ENCODE data around the gene CCDC9B.

Gene CCDC9B

DNA sequence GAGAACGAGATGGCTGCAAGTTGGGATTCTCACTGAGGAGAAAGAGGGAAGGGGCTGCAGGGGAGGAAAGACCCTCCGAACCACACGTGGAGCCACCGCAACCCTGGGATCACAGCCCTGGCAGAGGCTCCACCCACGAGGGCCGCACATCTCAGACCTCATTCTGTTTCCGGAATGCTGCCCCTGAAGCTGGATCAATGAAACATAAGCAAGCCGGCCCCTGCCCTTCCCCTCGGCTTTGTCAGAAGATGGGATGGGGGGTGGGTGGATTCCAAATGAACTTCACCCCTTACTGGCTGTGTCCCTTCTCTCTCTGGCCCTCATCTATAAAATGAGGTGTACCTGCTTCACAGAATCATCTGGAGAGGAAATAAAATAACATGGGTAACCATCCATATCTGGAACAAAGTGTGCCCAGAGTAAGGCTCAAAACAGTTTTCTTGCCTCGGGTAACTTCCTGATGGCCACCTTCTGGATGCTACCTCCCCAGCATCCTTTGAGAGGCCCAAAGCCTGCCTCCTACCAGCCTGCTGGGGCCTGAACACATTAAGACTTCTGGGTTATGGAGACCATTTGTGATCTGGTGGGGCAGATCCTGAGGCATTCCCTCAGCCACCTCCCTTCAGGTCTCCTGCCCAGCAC is 4.6 kb upstream of the CCDC9B start:
- no peak for DNase-seq (ENCODE audit: low read depth)

DNA sequence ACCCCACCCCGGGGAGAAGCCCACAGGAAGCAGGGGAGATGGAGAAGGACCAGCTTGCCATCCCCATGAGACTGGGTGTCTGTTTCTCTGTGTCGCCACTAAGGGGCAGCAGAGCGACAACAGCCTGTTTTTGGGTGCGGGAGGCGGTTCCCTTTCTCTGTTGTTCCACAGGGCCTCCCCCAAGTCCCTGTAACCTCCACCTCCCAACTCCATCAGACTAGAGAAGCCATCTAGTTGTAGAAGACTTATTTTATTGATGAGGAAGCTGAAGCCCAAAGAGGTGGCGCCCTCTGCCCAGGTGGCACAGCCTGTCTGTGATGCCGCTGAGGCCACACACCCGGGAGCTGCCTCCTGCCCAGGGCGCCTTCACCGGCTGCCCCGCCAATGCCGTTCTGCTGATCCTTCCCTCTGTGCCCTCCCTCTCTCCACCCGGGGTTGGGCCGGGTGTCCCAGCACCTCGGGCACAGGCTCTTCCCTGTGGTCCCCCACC is 3.9 kb upstream of the CCDC9B start:
- peak; percentile 45 for DNase-seq (ENCODE audit: low read depth)

DNA sequence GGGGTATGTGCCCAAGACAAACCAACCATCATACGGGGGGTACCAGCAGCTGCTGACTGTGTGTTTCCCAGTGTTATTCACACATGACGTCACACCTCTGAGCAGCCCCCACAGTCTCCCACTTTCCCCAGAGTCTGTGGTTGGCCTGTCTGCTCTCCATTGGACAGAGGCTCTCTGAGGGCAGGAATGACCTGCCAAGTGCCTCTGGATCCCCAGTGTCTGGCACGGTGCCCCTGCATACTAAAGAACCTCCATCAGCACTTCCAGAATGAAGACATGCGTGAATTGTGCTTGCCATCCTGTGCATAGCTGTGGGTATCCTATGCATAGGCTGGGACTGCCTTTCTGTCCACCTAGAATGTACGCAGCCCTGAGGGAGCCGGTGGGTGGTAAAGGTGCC is 3.5 kb upstream of the CCDC9B start:
- DNase-seq (ENCODE audit: low read depth) = no peak

DNA sequence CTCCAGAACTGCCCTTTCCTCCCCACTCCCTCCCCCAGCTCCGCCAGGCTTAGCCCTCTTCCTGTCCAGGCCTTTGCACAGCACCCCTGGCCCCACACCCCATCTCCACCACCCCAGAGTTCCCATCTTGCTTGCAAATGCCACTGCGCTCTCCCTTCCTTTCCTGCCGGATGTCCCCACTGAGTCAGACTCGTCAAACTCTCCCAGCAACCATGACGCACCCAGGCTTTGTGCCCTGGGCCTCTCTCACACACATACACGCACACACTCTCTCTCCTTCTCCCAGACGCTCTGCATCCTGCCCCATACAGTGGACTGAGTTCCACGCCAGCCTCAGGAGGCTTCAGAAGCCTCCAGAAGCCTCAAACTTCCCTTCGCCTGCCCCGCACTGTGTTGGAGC is 2.8 kb upstream of the CCDC9B start:
- no peak for DNase-seq (ENCODE audit: low read depth)

DNA sequence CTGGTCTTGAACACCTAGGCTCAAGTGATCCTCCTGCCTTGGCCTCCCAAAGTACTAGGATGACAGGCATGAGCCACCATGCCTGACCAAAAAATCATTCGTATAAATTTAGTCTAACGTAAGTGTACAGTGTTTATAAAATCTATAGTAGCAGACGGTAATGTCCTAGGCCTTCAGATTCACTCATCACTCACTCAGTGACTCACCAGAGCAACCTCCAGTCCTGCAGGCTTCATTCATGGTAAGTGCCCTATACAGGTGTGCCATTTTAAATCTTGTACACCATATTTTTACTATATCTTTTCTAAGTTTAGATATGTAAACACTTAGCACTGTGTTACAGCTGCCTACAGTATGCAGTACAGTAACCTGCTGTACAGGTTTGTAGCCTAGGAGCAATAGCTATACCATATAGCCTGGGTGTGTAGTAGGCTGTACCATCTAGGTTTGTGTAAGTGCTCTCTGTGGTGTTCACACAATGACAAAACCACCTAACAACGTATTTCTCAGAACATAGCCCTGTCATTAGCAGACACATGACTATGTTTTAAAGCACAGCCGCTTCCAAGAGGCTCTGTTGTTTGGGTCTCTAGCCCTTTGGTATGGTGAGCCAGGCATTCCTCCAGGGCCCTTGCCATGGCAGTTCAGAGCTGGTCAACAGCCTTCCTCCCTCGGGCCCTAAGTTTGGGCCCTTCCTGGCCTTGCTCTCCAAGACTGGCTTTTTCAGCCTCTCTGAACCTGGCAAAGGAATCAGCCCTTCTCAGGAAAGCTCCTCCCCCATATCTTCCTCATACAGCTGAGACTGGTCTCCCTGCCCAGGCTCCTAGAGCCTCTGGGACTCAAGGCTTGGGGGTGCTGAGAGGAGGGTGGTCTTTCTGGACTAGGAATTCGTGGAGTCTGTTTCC is 1.9 kb upstream of the CCDC9B start:
- no peak for DNase-seq (ENCODE audit: low read depth)

DNA sequence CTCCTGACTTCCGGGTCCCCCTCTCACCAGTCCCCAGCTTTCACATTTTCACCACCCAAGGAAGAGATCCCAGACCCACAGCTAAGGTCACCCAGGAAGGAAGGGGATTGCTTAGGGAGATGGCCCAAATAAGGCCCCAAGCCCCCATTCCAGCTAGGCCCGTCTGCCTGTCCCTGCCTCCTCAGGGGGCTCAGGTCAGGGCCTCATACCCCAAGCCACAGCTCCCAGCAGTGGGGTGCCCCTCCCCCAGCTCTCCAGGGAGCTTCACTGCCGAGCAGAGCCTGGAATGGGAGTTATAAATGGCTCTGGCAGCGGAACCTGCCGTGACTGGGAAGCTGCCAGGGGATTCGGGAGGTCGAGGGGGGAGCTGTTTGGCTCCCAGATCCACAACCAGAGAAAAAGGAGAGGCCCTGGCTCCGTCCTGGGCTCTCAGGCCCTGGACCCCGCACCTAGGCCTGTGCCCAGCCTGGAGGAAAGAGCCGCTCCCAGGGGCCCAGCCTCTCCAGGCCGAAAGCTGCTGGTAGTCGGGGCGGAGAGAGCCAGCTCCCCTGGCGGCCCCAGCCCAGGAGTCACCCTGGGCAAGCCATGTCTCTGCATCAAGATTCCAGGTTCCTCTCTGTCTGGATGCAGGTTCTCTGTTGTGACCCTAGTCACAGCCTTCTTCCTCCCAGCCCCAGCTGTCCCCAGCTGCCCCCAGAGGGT is 550 bp downstream of the CCDC9B start:
- DNase-seq (ENCODE audit: low read depth) = no peak

DNA sequence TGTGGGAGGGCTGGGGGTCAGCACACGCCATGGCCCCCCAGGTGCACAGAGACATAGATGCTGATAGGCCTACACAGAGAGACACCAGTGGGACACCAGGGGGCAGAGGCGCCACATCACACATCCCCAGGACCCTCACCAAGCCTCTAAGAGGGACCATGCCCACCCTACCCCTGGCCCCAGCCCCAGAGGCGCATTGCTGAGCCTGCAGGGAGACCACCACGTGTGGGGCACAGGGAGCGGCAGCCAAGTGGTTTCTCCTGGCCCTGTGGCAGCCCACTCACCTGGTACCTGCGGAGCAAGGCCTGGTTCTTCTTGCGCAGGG is 1.2 kb downstream of the CCDC9B start:
- DNase-seq (ENCODE audit: low read depth) = no peak

DNA sequence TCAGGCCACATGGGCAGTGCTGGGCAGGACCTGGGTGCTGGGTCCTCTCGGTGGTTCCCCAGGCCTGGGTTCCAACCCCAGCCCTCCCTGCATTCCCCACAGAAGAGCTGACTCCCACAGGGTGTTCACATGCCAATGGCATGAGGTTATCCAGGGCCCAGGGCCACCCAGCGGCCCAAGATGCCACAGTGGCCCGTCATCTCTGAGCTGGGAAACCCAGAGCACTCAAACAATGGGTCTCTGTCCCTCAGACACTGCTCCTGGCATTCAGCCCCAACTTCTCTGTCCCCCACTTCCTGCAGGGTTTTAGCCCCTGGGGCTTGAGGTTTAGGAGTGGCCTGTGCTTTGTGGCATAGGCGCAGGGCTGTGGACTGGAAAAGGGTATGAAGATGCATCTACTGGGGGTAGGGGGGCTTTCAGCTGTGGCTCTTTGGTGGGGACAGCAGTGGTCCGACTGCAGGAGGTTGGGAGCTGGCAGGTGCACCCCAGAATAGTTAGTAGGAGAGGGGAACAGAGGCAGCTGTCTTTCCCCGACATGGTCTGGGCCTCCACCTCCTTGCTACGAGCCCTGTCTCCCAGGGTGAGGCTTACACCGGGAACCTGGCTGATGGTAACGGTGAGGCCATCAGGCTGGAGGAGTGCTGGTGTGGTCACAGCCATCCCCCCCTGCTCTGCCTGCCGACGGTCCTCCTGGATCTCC is 1.7 kb downstream of the CCDC9B start:
- no peak for DNase-seq (ENCODE audit: low read depth)

DNA sequence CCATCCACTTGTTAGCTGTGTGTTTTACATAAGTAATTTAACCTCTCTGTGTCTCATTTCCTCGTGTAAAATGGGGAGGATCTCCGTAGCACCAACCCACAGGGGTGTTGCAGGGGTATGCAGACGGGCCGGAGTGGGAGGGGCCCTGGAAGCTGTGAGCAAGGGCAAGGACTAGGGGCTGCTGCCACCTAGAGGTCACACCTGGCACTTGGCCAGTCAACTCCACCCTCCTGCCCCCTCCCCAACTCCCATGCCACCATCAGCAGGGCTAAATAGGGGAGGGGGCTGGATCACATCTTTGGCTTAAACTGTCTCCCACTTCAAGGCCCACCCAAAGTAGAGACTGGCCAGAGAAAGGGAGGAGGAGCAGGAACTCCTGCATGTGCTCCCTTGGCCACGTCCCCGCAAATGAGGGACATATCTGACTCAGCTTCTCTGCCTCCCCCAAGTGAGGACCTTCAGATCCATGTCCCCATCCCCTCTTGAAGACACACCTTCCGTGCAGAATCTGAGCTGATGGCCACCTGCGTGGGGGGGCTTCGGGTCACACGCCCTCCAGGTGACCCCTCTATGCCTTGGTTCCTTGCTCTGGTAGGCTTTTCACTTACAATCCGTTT is 2.6 kb downstream of the CCDC9B start:
- peak; percentile 57 for DNase-seq (ENCODE audit: low read depth)

DNA sequence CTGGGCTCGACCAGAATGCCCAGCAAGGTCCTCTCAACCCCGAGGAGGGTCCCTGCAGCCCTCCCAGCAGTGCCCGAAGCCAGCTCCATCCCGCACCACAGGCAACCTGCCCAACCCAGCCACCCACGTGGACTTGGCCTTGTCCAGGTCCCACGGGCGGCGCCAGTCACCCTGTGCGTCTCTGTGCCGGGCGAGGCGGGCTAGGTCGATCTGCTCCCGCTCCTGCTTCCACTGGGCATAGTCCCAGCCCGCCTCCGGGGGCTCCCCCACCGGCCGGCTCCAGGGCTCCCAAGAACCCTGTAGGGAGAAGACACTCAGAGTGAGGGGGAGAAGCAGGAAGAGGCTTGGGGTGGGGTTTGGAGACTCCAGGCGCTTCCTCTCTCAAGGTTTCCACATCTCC is 3.1 kb downstream of the CCDC9B start:
- no peak for DNase-seq (ENCODE audit: low read depth)

DNA sequence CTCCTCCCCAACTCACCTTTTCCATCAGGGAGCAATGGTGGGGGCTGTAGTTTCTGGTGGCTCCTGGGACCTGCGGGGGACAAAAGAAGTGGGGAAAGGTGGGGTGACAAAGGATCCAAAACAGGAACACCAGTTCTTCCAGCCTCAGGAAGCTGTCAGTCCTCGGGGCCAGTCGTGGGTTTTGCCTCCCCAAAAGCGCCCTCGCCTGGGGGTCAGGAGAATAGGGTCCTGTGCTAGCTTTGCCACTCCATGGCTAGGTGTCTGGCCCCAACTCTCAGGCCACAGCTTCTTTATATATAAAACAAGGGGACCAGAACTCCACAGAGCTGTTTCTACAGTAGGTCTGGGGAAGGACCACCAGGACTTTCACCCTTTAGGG is 4.0 kb downstream of the CCDC9B start:
- no peak for DNase-seq (ENCODE audit: low read depth)

DNA sequence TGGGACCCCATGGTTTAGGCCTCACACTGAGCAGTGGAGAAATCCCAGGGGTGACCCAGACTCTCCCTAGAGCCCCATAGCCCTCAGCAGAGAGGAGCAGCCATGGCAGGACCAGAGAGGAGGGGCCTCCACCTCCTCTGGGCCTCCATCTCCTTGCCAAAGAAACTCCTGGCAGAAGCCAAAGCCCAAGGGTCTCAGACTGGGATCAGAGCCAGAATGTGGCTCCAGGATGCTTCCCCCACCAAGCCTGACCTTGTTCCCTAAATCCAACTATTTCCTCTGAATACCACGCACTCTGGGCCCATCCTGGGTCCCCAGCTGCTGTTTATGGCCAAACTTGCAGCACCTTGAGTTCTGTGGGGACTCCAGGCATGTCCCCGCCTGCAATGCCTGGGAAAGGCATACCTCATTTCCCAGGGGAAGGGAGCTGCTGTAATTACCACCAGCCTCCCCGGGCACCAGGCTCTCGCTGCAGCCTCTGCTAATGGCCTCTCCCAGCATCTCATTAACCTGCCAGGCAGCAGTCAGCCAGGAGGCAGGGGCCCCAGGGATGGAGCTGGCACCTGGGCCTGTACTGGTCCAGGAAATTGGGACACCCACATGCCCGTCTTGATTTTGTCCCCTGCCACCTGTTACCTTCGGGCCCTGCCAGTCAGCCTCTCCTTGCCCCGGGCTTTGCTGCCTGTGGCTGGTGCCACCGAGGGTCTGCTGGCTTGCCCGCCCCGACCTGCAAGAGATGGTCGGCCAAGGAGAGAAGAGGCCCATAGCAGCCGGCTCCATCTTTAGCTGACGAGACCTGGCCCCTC is 4.6 kb downstream of the CCDC9B start:
- DNase-seq (ENCODE audit: low read depth) = no peak

DNA sequence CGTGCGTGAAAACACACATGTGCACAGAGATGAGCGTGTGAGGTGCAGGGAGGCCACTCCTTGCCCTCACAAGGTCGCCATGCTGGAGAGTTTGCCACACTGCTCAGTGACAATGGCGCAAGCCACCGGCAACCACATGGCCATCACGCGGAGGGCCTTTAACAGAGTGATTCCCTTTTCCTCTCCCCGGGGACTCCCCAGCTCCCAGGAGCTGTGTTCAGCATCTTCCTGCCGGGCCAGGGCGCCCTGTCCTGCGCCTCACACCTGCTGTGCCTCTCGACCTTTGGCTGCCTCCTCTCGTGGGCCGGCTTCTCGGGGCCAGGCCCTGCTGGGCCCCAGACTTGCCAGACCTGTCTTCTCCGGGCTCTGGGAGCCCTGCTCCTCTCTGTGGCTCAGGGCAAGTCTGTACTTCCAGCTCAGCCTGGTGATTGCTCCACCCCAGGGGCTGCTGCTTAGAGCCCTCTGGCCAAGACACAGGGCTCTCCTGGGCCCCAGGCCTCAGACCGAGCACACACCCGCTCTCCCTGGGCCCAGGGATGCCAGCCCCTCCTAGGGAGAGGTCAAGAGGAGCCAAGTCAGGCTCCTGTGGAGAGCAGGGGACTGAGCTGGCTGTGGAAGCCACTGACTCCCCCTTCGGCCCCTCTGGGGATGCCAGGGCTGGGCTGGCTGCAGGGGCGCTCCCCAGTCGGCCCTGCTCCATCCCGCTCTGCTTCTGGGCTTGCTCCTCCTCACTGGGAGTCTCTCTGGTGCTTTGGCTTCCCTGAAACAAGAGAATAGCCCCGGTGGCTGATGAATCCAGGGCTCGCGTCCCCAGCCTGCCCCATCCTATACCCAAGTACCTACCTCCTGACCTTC is 5.6 kb downstream of the CCDC9B start:
- no peak for DNase-seq (ENCODE audit: low read depth)

DNA sequence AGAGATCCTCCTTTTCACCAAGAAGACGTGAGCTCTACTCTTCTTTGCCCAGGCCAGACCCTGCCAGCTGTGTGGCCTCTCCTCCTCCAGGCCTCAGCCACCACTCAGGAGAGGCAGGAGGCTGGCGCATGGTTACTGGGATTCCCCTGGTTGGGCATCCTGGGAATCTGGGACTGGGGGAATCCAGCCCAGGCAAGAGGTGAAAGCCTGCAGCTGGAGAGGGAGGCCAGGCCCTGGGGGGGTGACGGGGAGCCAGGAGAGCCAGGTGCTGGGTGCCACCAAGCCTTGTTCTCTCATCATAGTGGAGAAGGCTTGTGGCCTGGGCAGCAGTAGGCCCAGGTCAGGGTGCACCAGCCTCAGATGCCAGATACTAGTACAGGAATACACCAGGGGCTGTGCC is 6.2 kb downstream of the CCDC9B start:
- DNase-seq (ENCODE audit: low read depth) = no peak

DNA sequence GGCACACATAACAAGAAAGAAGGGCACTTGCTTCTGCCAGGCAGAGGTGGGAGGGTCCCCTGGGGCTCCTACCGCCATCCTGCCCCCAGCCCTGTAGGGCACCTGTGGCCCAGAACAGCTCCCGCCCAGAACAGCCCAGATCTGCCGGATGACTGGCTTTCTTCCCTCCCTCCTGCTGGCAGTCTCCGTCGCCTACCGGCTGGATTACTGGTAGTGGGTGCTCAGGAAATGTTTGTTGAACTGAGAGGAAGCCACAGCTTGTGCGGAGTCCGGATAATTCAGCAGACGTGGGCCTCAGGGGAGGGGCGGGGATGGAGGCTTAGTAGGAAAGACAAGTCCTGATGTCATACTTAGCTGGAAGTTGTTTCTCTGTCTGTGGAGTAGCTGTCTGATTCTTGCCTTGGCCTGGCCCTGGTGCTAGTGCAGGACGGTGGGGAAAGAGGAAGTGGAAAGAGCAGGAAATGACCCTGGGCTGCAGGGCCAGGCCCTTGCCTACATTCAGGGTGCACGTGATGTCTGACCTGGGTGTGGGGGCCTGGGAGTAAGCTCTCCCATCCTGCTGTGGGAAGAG is 6.7 kb downstream of the CCDC9B start:
- DNase-seq (ENCODE audit: low read depth) = no peak

DNA sequence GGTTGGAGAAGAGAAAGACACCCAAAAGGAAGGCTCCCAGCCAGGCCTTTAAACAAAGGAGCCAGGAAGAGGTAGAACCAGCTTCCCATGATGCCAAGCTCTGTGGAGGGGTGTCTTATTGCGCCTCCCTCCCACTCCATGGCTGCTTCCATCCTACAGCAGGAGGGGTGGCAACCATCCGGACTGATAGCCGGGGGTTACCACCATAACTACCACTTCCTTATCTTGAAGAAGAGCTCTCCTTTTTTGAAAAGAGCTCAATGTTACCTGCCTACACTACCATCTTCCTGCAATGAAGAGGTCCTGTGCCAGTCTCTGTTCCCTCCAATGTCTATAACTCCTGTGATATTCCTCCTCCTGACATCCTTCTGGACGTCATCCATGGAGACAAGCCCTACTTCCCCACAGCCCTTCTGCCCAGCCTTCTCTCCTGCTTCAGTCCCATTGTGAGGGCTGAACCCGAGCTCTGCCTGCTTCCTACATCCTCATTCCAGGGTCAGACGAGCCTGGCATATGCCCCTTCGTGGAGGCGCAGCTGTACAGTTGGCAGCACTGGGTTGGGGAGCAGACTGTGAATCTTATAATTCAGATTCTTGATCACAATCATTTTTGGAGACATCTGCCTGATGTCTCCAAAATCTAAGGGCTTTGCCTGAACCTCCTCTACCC is 8.5 kb downstream of the CCDC9B start:
- no peak for DNase-seq (ENCODE audit: low read depth)

DNA sequence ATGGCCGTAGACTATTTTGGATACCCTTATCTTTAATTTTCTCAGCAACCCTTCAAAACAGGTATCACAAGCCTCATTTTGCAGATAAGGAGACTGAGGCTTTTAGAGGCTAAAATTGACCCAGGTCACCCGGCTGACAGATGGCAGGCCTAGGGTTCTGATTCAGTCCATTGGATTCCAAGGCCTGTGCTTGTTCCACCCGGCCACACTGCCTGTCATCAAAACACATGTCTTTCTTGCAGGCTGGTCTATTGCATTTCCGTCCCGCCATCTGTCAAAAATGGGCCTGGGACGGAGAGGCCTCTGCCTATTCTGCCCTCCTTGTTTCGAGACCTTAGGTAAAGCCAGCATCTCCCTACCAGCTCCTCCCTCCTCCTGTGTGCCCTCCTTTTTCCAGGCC is 9.1 kb downstream of the CCDC9B start:
- no peak for DNase-seq (ENCODE audit: low read depth)

DNA sequence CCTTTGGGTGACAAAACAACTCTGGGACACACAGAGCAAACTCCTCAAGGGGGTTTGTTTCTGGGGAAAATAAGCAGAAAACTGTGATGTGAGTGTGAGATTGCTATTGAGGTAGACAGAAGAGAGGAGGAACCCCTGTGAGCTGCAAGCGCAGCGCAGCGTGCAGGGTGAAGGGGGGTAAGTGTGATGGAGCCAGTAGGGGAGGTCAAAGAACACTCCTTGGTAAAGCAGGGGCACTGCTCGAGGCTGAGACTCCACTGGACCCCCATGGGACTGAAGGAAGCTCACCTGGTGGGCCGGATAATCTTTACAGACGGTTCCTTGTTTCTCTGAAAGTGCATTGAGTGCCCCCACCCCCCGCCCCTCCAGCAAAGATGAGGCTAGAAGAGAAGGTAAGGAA is 9.7 kb downstream of the CCDC9B start:
- no peak for DNase-seq (ENCODE audit: low read depth)

DNA sequence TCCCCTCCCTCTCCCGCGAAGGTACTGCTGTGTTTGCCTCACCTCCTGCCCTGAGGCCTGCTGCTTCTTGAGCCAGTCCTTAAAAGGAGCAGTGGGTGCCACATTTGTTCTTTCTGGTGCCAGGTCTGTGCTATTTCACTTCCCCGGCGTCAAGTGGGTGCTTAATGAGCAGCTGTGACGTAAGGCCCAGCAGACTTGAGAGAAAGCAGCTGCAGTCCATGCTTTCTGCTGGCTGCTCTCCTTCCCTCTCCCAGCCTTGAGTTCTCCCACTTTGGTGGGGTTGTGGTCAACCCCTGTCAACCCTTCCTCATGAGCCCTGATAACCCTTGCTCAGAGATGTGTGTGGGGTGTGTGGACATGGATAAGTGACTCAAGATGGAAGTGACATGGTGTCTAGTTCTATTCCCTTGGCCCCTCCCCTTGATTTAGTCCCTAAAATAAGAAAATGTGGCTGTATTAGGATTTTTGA is 10.3 kb downstream of the CCDC9B start:
- DNase-seq (ENCODE audit: low read depth) = no peak

Measured in activated T-helper 1 cell treated with Interleukin-2 at 50 U/mL for 16 hours (primary cell).